Measurements from ENCODE around the gene INPP5K.
A peak's percentile ranks its signal among the peaks of the same experiment; 100 is the strongest.

The INPP5K gene

DNA sequence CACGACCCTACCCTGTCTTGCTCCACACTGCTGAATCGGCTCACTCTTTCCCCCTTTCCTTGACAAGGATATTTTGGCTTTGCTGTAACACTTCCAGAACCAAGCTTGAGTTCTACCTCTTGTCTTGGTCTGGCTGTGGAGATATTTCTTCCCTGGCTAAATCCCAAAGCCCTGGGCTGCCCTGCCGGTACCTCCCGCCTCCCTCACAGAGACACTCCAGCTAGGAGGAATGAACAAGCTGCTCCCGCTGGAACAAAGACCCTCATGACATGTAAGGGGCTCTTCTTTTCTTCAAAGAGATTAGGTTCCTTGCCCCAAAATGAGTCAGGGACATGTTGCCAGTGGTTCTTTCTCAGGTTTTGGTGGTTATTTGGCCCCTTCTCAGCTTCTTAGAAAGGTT is 10.8 kb downstream of the INPP5K start:
- no peak for DNase-seq (ENCODE audit: low spot score)

DNA sequence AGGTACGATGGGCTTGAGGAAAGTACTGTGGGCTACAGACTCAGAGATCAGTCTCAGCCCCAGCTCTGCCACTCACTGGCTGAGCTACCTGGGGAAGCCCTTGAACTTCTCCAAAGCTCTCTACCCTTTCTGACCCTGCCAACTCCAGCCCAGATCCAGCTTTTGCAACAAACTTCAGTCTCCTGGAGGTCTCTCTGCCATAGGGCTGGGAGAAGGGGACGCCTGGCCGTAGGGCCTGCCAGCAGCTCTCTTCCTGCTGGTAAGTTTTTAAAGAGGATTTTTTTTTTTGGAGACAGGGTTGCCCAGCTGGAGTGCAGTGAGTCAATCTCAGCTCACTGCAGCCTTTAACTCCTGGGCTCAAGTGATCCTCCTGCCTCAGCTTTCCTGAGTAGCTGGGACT is 11.5 kb downstream of the INPP5K start:
- DNase-seq (ENCODE audit: low spot score), result no peak

DNA sequence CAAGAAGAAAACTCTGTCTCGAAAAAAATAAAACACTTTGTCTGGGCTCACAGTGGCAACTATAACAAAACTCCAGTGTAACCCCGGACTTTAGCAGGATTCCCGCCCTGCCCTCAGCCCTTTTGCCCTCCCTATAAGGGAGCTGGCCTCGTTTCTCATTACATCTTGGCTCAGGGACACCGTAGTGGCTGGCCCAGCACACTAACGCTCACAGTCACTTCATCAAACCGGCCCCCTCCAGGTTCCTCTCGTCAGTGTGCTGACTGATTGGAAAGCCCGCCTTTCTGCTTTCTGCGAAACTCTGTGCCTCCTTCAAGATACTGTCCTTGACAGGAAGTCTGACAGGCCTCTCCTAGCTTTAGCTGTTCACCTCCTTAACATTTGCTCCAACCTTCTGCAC is 12.7 kb downstream of the INPP5K start:
- DNase-seq (ENCODE audit: low spot score), result no peak

DNA sequence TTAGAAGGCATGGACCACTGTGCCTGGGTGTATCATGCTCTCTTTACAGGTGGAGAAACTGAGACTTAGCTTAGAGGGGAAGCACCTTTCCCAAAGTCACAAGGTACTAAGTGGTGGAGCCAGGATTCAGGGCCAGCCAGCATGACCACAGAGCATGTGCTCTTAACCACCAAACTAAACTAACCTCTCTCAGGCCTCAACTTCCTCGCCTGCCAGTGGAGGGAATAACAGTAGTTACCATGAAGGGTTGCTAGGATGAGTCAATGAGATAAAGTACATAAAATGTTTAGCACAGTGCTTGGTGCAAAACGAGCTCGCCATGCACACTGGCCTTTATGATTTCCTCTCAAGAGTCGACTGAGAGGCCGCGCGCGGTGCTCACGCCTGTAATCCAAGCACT is 17.5 kb downstream of the INPP5K start:
- no peak for DNase-seq (ENCODE audit: low spot score)

DNA sequence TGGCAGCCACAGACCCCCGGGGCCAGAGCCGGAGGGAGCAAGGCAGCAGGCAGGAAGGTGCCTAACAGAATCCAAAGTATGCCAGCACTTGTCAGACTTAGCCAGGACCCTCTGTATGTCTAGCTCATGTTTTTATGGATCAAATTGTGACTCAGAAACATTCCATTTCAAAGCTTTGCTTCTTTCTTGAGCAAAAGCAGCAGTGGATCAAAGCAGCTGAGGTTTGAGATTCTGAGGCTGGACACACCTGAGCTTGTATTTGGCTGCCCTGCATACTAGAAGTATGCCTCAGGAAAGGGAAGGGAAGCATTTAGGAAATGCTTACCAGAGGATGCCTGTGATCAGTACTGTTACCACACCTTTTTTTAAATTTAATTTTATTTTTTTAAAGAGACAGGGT is 18.2 kb downstream of the INPP5K start:
- no peak for DNase-seq (ENCODE audit: low spot score)

DNA sequence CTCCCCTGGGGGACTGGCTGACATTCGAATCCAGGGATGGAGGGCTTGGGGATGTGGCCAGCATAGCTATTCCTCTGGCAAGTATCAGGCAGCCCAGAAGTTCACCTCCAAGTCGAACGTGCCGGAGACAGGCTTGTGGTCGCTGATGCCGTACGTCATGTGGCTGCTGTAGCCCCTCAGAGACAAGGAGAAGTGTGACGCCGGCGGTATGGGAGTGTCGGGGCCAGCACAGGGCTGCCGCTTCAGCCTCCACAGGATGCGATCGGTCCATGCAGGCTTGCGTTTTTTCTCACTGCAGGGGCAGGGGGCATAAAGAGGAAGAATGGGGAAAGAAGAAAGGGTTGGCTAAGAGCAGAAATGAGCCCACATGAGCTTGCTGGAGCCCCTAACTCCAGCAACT is 18.6 kb downstream of the INPP5K start:
- DNase-seq (ENCODE audit: low spot score), result no peak

DNA sequence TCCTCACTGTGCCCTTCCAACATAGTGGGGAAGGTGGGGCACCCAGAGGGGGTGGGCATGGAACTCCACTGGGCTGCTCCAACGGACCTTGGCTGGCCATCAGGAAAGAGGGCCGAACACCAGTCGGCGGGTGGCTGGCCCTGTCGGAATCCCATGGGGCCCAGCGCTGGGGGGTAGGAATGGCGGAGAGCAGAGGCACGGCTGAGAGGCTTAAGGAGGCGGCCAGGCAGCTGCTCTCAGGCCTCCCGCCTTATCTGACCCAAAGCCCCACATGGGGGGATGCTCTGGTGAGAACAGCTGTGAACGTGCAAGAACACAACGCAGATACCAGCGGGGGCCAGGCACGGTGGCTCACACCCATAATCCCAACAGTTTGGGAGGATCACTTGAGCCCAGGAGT is 19.5 kb downstream of the INPP5K start:
- no peak for DNase-seq (ENCODE audit: low spot score)

DNA sequence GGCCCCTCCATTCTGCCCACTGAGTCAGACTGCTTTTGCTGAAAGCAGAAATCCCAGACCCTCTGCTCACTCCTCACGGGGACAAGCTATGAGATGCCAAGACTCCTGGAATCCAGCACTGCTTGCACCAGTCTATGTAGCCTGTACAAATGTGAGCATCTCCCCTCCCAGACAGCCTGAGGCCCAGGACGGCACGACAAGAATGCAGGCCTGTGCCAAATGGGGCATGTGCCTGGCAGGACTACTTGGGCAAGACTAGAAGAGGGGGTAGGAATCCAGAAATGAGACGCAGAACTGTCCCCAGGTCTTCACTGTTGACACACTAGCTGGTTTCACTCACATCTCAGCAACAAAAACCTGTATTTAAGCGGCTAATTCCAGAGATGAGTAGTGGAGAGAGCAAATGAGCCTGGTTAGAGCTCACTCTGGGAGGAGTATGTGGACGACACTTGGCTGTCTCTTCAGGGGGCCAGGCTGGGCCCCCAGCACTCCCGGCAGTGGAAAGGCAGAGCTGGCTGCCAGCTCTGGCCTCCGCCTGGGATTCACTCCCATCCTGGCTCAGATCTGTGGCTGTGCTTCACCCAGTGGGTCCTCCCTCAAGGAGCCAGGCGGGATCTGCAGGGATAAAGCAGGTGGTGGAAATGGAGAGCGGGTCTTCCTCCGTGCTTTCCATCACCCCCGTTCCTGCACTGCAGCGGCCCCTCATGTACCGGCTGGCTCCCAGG is 21.0 kb downstream of the INPP5K start:
- no peak for DNase-seq (ENCODE audit: low spot score)

DNA sequence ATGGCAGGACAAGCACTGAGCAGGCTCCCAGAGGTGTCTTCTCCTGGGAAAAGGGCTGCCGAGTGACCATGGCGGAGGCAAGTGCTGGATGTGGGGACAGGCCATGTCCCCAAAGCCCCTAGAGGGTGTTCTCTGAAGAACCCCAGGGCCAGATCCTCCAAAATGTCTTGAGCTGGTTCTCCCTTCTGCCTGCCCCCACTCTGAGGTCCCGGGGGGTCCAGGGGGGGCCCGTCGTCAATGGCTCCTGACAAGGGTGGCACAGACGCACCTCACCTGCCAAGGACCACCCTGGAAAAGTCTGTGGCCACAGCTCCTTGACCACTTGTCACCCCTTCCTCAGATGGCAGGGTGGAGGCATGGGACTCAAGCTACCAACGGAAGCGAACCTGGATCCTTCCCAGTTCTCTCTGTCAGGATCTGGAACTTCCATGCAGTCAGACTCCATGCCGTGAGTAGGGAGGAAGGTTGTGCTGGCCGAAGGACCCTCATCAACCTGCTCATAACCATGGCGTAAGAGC is 21.6 kb downstream of the INPP5K start:
- no peak for DNase-seq (ENCODE audit: low spot score)

DNA sequence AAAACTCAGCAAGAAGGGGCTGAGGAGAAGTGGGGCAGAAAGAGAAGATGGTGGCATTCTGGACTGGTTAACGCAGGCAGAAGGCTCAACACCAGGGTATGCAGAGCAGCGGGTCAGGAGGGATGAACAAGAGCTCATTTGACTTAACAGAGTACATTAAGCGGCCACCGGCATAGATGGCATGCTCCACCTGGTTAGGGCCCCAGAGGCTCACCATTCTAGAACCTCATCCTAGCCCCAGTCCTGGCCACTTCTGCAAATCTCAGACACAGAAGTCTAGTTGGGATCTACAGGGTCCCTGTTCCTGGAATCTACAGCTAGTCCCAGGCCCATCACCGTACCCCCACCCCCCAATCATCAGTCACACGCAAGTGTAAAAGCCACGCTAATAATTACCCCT is 22.2 kb downstream of the INPP5K start:
- DNase-seq (ENCODE audit: low spot score), result no peak

DNA sequence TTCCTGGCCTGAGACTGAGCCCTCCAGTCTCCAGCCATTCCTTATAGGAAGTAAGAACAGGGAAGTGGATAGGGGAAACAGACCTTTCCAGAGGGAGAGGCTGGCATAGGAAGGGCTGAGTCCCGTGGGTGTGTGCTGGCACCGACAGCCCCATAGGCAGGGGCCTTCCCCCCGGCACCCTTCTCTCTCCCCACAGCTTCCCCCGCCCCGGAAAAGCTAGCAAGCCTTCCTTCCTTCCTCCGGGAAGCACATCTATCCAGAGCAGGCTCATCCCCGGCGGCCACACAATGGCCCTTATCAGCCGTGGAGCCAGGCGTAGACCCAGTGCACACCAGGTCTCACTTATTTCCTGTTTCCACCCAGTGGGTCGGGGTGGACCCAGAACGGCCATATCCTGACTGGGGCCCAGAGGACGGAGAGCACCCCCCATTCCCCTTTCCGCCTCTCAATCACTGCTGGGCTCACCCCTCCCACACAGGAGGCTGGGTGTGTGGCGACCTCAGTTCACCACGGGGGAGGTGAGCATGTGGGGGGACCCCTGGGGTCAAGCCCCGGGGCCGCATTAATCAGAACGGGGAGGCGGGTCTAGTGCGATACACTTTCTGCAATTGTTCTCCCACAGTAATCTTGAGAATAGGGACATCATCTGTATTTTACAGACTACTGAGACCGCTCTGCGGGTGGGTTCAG is 23.0 kb downstream of the INPP5K start:
- DNase-seq (ENCODE audit: low spot score), result no peak

DNA sequence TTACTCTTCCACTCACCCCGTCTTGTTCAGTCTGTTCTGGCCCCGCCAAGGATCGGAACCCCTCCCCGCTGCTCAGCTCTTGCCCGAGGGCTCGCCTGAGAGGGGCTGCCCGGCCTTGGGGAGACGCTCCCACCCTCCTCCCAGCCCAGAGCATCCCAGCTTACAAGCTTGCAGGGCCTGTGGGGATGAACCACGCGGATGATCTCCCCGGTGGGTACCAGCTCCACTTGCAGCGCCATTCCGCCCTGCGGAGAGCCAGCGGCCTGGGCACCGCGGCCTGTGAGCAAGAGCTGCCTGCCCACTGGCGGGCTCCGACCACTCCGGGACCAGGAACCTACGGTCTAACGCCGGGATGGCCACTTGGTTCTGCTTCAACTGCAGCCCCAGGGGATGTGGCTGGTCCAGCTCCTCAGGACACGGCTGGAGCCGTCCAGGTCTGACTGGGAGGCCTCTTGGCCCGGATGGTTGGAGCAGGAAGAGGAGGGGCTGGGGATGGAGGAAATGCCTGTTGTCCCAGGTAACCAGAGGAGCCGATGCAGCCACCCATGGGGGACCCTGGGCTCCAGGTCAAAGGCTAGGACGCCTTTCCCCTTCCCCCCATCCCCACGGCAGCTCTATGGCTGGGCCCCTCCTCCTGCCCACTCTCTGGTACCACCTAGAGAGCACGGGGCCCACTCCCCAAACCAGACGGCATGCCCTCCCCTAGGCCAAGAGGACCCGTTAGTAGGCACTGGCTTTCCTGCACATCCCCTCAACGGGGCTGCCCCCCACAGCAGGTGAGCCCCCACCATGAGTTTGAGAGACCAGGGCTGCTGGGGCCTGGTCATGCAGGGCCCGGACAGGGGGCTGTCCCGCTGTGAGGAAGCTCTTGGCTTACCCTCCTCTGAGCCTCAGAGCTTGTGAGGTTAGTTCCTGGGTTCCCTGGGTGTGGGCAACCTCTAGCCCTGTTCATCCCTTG is 23.9 kb downstream of the INPP5K start, which contains the start of gene MYO1C:
TSS of gene MYO1C (minus strand) at position 438 of the 958 bp plus-strand sequence. CDS start at position 239, 199 bp downstream.
- no peak for DNase-seq (ENCODE audit: low spot score)

DNA sequence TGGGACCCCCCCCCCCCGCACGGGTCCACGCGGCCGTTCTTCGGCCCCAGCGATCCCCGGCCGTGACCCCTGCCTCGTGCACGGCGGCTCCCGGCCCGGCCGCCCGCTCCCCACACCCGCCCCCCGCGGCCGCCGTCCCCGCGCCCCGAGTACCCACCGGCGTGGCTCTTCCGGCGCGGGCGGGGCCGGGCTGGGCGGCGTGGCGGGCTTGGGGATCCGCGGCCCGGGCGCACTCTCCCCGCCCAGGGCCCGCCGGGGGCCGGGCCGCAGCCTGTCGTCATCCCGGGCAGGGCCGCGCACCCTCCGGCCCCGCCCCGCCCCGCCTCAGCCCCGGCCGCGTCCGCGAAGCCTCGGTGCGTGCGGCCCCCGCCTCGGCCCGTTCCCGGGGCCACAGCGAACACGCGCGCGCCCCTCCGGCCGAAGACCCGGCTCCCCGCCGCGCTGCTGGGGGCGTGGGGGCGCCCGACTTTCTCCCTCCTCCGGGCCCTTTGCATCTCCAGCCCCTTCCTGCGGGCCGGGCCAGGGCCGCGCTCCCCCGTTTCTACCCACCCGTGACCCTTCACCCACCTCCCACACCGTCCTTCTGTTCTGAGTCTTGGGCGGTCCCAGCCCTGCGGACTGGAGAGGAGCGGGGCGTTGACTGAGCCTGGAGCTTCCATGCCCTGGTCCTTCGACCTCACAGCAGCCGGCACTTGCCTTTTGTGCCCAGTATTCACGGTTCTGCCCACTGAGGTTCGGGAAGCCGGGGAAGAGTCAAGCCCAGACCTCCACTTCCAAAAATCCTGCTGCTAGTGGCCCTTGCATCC is 24.8 kb downstream of the INPP5K start:
- DNase-seq (ENCODE audit: low spot score), result peak; percentile 37

DNA sequence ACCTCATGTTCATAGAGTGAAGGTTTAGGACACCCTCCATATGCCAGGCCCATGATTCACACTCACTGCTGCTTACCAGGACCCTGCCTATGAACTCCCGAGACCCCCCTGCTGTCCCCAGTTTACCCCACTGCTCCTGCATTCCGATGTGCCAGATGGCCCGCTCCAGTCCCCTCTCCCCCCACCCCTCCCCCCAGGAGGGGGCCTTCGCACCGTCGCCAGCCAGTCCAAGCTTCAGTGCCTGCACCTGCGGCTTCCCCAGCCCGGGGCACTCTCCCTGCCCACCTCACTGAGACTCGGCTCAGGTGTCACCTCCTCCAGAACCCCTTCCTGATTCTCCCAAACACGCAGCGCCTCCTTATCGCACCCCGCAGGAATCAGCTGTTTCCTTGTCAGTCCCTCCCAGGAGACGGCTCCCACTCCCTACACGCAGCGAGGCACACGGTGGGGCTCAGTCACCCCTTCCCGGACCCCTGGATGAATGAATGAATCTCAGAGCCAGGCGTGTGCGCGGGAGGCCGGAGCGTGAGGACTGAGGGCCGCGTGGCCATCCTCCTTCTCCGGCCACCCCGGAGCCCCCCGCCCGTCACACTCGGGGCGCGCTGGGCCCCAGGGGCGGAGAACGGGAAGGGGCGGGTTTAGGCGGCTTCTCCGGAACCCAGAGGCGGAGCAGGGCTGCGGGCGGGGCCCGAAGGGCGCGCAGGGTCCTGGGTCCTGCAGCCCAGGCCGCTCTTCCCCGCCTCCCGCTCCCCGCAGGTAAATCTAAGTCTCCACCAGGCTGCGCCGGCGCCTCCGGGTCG is 25.6 kb downstream of the INPP5K start:
- DNase-seq (ENCODE audit: low spot score), result no peak

DNA sequence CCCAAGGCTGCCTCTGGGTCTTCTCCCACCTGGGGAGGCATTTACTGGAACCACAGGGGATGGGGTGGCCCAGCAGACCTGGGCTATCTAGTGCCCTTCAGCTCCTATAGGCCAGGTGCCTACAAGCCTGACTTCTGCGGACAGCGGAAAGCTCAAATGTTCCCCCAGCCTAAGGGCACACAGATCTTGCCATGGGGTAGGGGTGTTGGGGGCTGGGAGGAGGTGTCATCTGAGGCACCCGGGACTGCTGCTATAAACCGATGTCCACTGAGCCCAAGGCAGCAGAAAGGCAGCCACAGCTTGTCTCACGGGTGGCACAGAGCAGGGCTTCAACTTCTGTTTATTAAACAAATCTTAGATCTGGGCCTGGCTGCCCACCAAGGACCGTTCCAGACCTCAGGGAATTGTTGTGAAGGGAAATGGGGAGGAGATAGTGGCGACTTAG is 27.6 kb downstream of the INPP5K start:
- DNase-seq (ENCODE audit: low spot score), result no peak

DNA sequence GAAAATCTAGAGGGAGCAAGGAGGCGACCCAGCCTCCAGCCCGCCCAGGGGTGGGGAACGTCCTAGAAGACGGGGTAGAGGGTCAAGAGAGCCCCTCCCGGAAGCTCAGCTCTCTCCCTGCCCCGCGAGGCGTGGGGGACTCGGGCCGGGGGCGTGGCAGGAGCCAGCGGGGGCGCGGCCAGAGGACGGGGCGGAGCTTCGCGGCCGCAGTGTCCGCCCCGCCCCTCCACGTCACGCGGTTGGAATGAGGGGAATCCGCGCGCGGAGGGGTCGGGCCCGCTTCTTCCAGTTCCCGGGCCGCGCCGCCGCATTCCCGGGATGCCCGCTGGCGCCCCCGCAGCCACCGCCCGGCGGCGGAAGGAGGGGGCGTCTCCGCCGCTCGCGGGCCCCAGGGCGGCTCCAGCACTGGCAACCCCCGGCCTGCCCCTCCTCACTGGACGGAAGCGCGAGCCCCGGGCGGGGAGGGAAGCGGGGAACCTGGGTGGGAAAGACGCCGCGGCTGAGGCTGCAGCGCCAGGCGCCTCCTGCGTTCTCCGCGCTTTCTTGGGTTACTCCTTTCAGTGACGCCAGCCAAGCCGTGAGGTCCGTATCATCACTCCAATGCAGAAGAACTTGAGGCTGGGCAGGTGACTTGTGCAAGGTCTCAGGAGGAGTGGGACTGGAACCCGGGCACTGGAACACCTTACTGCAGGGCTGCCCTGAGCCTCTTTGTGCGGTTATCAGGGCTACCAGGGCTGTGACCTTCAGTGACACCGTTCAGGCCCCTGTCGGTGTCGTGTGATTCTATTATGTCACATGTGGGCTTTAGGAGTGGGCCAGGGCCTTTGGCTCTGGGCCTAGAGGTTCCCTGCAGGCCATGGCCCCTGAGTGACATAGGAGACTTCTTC is 28.2 kb downstream of the INPP5K start:
- peak; percentile 87 for DNase-seq (ENCODE audit: low spot score)

DNA sequence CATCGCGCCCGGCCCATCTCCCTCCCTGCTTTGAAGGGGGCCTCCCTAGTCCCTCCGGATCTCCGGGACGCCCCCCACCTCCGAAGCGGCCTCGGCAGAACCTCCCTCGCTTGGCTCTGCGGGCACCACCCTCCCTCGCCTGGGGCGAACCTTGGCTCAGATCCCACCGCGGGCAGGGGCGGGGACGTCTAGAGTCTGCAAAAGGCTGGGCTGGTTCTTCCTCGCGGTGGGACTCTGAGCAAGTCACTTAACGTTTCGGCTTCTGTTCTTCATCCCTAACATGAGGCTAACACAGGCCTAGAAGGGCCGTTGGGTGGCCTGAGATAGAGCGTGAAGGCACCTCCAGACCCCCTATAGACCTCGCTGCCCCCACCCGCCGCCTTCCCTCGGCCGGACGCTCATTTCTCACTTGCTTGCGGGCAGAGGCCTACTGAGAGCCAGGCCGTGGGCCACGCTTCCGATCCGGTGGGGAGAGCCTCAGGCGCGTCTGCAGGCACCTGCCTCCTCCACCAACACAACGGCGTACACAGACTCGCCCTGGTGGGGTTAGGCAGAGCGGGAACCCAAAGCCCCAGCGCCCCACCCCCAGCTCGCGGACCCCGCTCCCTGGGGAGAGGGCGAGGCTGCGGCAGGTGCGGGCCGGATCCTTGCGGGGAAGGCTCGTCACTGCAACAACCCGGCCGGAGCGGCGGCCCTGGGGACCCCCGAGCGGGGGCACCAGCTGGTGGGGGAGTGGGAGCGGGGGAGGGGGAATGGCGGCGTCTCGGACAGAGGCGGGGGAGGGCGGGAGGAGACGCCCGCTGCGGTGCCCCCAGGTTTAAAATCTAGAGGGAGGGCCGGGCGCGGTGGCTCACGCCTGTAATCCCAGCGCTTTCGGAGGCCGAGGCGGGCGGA is 29.4 kb downstream of the INPP5K start:
- DNase-seq (ENCODE audit: low spot score), result peak; percentile 47
